HG03460 (cell line): Measurements from ENCODE around the gene SPRR2E.
"Not testable (repeated sequence)": the region's sequence is repeated elsewhere in the genome, so short reads cannot be mapped to it uniquely, and the experiment has no call there.

ENCODE experiments used
- ATAC-seq: cut with Tn5 transposase; IDR thresholded peaks from one replicate; pipeline ENCODE4 v1.9.1; 2021; ENCODE audit not compliant: unreplicated experiment

SPRR2E gene

GRCh38 chr1:153070243-153070642 is 24.1 kb downstream of the SPRR2E start:
- no peak for ATAC-seq

GRCh38 chr1:153058826-153059784 is 35.2 kb downstream of the SPRR2E start:
- no peak for ATAC-seq

DNA sequence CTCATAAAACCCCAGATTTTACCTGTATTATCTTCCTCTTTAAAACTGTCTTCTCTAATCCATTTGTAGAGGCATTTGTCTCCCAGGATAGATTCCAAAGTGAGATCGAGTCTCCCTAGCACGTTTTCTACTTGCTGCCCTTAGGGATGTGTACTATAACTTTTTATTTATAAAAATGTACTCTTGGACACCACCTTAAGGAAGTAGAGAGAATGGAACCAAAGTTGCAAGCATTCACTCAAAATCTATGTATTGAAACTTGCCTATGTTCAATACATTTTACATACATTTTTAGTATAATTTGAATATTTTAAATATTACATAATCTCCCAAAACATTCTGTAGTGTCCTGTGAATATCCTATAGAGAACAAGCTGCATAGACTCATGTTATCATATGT is 36.2 kb downstream of the SPRR2E start:
- no peak for ATAC-seq

DNA sequence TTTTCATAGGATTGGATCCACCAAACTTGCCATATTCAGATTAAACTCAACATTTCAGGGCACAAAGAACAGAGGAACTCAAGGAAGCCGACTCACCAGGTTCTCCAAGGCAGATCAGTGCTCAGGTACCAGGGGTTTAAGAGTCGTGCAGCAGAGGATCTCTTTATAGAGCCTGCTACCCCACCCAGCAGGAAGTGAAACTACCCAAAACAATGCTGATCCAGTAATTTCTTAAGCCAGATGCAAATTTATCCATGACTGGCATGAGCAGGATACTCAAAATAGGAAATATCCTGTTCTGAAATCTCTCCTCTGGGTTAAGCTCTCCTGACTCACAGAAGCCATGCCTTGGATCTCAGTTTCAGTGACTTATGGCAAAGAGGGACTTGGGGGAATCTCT is 37.0 kb downstream of the SPRR2E start, which contains the start of gene SPRR2A:
SPRR2A (minus strand) TSS at position 138 of the 400 bp plus-strand sequence. CDS start 777 bp downstream, outside the sequence.
- no peak for ATAC-seq

DNA sequence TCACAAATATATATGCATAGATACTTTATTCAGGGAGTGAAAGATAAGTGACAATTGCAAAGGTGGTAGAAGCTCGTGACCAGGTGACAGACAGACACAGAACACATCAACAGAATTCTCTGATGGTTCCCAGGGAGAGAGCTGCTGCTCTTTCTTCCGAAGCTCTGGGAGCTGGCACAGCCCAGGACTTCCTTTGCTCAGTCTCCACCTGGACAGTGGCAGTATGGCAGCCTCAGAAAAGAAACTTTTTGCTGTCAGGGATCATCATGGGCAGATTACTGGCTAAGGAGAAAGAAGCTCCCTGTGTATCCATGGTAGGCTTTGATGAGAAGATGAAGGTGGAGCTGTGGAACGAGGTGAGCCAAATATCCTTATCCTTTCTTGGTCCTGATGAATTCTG is 38.2 kb downstream of the SPRR2E start:
- not testable (repeated sequence) for ATAC-seq

- ATAC-seq: no peak
Observed at GRCh38 chr1:153049211-153049610, 45.1 kb downstream of the SPRR2E start.
